ENCODE measurements around the gene DEDD.

The DEDD gene

DNA sequence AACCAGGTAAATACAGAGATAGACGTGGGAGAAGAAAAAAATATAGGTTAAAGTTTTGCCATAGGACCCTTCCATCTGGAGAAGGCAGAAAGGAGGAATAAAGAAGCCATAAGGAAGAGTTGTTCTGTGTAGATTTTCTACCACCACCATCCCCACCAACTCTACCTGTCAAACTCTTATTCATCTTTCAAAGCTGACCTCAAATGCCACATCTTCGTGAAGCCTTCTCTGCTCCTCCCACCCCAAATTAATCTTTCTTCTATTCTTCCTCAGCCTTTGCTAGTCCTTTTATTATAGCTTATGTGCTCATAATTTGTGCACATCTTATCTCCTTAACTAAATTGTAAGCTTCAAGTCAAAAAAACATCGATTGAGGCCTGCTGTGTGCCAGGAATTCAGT lies 41.9 kb downstream of the DEDD start:
- DNase-seq: no peak

GRCh38 chr1:161089938-161090337 lies 42.5 kb downstream of the DEDD start:
- DNase-seq: no peak

- DNase-seq: no peak
Observed at GRCh38 chr1:161089251-161089924, 43.1 kb downstream of the DEDD start, which contains the start of gene NECTIN4. TSS of gene NECTIN4 (minus strand) at chr1:161089558. CDS start at chr1:161089296, 262 bp downstream.

GRCh38 chr1:161088587-161089110 lies 43.8 kb downstream of the DEDD start:
- DNase-seq: no peak

GRCh38 chr1:161086457-161086856 lies 46.0 kb downstream of the DEDD start:
- DNase-seq: no peak

DNA sequence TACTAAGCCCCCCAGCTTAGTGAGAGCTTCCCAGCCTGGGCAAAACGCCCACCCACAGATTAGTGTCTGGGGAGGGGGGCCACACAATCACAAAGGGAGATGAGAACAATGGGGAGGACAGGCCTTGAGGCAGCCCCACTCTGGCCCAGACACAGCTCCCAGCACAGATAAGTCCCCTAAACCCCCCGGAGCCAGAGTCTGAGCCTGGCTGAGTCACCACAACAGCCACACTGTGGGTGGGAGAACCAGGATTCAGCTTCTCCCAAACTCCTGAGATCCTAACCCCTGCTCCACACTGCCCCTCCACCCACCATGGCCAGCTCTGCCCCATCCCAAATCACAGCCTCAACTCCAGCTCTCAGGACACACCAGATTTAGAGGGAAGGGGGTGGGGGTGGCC lies 47.3 kb downstream of the DEDD start:
- DNase-seq: no peak

- no peak for DNase-seq
Observed at GRCh38 chr1:161084597-161084988, 47.9 kb downstream of the DEDD start.

DNA sequence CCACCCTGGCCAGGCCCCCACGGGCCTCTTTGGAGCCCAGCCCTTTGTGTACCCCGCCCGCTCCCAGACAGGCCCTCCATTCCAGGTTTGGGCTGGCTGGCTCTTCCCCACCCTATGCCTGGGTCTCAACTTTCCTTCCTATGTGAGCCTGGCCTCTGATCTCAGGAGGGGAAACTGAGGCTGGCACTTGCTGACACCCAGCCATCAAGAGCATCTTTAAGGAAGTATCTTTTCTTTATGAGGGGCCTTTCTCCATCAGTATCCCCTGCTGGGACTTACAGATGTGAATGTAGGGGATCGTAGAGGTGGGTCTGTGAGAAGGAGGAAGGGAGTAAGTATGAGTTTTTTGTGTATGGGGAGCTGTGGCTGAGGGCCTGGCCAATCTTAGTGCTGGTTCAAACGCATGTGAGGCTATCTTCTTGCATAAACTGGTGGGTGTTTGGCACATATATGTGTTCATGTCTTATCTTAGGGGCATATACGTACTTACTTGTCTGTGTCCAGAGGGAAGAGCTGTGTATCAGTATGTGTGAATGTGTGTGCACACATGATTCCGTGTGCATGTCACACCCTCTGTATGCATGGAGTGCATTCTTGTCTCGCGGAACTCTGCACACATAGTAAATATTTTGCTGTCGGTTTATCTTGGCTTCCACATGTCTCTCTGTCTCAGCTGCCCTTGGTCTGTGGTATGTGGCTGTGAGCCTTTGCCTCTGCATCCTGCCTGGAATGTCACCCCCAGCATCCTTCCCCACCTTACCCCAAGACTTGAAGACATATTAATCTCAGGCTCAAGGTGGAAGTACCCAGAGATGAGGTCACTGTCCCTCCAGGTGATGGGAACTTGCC lies 48.5 kb downstream of the DEDD start:
- DNase-seq: no peak

DNA sequence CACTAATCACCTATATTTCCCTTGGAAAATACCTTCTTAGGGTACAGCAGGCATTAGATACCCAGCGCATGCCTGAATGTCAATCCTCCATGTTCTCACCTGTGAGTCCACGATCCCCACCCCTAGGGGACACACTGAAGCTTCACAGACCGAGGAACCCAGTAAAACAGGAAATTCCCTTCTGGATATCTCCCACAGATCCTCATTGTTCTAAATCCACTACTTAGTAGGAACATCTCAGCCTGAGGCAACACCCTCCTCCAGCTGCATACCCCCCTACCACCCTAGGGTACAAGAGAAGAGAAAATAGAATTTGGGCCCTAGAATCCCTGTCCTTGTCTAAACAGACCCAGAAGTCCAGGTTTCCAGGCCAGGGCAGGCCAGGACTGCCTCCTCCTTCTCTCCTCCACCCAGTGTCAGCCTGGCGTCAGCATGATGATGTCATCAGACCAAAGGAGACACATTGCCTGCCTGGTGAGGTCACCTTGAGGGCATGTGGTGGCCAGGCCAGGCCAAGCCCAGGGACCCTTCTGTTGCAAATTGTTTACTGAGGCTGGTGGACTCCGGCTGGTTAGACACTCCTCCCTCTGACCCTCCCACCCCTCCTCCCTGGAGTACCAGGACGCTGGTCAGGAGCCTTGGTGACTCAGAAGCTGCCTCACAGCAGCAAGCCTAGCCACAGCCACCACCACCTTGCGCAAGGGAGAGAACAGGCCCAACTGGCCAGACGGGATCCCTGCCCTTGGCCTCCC lies 49.3 kb downstream of the DEDD start:
- DNase-seq: no peak

DNA sequence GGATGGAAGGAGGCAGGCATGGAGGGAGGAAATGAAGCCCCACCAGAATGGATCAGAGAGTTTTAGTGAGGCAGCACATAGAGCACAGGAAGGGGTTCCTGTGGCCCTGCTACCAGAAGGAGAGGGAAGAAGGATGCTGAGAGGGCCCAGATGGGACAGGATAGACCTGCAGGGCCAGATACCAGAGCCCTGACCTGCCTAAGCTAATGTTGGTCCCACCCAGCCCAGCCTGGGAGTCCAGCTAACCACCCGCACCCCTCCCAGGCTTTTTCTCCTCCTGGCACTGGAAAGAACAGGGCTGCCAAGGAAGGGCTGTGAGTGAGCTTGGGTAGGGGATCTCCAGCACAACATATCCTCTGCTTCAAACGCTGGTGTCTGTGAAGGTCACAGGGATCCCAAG lies 50.0 kb downstream of the DEDD start:
- no peak for DNase-seq

DNA sequence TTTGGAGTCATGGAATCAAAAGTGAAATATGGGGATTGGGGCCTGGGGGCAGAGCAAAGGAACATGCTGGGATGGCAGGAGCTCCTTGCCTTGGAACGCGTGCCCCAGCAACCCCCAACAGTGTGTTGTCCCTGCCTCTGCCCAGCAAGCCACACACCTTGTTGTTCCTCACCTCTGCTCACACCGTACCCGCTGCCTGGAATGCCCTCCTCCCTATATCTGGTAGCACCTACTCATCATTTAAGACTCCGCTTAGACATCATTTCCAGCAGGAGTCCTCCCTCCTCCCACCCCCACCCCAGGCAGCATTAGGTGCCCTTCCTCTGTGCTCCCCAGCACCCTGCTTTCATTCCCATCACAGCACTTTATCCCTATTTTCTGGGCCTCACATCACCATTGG lies 50.9 kb downstream of the DEDD start:
- DNase-seq: no peak

DNA sequence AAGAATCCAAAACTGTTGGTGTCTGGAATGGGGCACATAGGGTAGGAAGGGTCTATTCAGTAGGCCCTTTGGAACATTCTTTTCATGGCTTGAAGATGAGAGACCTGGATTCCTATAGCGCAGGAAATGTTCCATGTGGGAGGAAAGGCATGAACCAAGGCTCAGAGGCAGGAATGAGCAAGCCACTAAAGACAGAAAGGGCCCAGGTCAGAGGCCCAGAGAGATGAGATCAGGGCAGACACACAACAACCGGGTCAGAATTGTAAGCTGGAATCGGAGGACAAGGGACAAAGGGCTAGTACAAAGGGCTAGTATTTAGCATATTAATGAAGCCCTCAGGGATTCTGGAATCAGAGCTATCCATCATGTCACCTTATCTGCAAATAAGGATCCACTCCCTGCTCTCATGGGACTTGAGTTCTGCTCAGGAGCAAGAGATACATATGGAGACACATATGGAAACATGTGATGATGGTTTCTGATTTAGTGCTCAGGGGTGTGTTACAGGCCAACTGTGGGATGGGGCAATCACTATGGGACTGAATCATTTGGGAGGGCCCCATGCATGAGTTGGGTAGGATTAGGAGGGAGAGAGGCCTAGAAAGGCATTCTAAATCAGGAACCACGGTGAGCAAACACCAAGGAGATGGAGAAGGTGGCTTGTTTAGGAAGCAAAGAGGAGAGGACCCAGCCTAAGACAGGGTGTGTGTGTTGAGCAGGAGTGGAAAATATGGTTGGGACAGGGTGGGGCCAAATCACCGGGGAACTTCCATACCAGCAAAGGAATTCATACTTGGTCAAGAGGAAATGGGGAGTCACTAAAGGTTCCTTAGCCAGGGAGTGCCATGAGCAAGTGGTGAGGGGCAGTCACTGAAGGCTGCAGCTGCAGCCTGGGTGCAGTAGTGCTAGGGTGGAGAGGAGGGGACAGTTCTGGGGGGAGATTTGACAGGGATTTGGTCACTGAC lies 51.7 kb downstream of the DEDD start:
- no peak for DNase-seq

DNA sequence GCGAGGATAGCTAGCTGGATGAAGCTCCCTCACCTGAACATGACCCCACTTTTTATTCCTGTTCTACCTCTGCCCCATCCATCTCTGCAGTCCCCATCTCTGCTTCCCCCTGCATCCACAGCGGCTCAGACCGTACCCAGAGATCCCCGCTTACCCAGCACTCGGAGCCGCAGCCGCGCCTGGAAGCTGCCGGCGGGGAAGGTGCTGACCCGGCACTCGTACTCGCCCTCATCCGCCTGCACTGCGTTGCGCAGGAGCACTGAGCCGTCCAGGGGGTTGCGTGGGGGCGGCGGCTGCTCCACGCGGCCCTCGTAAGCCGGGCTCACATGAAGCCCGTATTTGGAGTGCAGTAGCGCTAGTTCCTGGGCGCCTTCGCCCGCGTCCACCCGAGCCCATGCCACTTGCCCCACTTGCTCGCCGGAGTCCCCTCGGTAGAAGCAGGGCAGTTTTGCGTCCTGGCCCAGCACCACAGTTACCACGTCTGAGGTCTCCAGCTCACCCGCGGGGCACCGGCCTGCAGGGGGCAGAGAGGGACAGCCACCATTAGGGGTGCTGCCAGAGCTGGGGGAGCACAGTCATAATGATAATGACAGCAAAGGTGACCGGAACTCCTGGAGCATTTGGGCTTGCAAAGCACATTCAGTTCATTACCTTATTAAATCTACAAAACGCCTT lies 52.9 kb downstream of the DEDD start:
- DNase-seq: no peak

DNA sequence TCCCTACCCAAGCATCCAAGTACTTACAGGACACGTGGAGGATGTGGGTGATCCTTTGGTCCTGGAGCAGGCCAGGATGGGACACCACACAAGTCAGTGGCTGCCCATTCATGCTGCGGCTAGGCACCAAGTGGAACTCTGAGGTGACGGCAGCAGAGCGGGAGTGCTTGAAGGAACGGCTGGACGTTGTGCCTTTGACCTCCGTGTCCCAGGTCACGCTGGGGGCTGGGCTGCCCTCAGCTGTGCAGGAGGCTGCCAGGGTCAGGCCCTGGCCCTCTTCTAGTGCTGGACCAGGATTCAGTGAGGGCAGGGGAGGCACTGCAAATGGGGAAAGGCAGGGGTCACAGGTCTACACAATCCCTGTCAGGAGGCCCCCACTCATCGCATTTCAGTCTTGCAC lies 55.0 kb downstream of the DEDD start:
- DNase-seq: no peak

GRCh38 chr1:161076410-161076809 lies 56.1 kb downstream of the DEDD start:
- DNase-seq: no peak

GRCh38 chr1:161074676-161075368 lies 57.6 kb downstream of the DEDD start:
- DNase-seq: no peak

- no peak for DNase-seq
Observed at GRCh38 chr1:161073474-161074121, 58.9 kb downstream of the DEDD start.

DNA sequence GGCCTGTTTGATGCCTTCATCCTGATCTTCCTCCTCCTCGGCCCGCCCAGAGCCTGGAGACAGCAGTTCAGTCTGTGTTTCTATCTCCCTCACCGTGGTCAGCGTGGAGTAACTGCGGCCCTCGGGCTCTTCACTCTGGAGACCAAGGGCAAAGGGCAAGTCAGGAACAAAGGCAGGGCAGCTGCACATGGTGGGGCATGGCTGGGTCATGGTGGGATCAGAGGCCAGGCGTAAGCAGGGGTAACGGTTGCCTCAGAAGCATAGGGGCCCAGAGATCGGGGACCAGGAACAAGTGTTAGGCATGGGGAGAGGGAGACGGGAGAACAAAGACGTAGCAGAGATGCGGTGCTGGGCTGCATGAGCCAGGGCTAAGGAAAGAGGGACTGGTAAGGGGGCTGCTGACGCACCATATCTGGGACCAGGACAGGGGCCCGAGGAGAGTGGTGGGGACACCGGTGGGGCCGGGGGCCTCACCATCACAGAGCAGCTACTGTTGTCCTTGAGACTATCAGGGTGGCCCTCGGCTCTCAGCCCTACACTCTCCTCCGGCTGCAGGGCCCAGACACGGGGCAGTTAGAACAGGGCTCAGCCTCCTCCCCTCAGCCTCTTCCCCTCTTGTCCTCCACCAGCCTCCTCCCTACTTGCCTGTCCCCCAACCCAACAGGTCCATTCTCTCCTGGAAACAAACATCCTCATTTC lies 59.6 kb downstream of the DEDD start:
- DNase-seq: no peak

DNA sequence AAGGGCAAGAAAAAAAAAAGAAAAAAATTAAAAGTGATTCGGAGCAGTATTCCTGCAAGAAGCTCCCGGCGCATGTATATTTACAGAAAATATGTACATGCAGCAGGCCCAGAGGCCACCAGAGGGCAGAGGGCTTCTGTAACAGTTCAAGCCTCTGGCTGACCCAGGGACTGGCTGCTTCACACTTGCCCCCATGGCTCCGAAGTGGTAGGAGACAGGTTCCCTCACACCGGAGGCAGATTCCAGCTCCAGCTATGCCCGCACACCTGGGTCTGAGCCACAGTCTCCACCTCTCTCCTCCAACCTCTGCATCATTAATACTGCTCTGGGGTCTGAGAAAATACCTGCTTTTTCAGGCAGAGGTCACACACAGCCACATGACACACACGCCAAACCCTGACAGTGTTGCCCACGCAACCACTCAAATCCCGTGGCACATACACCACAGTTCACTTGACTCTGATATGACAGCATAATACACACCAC lies 60.5 kb downstream of the DEDD start:
- no peak for DNase-seq

Measured in cerebellar nuclear complex (tissue), 1 donor.